Nephron (organoid): ENCODE results near the gene OR52J3.

Experiments used
- H3K27ac Mint-ChIP-seq, 3 experiments: 2 replicates each; pipeline ENCODE4 v1.8.0; 2020; ENCODE audit warnings: mixed read lengths in 3 of 3, mild to moderate bottlenecking in 2 of 3, moderate library complexity in 1 of 3
- H3K27me3 Mint-ChIP-seq: 2 replicates; pipeline ENCODE4 v1.8.0; 2021; ENCODE audit warnings: low read depth, mild to moderate bottlenecking, moderate library complexity, mixed read lengths
- H3K36me3 Mint-ChIP-seq: 2 replicates; pipeline ENCODE4 v1.8.0; 2020; ENCODE audit warnings: low read depth, mixed read lengths
- H3K4me1 Mint-ChIP-seq: 2 replicates; pipeline ENCODE4 v1.8.0; 2020; ENCODE audit warnings: mixed read lengths
- H3K4me3 Mint-ChIP-seq, 3 experiments: 2 replicates each; pipeline ENCODE4 v1.8.0; 2020; ENCODE audit warnings: mild to moderate bottlenecking in 3 of 3, mixed read lengths in 3 of 3, moderate library complexity in 2 of 3
- H3K9me3 Mint-ChIP-seq: 2 replicates; pipeline ENCODE4 v1.8.0; 2020; ENCODE audit warnings: mixed read lengths
- CTCF ChIP-seq, 3 experiments: fragments of 200-600 bp; sonication (generic); IDR thresholded peaks; one replicate each; pipeline ENCODE4 v1.5.0; 2021; ENCODE audit warnings: antibody characterized with exemption in 3 of 3; ENCODE audit not compliant: unreplicated experiment in 3 of 3

OR52J3 gene

GRCh38 chr11:5036669-5037068 lies 9.7 kb upstream of the OR52J3 start:
- H3K9me3 Mint-ChIP-seq = no peaks in the 10 kb centered on the region
- H3K4me3 Mint-ChIP-seq = no peak overlapping the region
- H3K36me3 Mint-ChIP-seq = no peaks in the 10 kb centered on the region
- TF ChIP-seq CTCF (IDR thresholded peaks at IDR 0.05; ENCODE audit: unreplicated experiment in 3 of 3) = no peak
- no peaks in the 10 kb centered on the region for H3K27me3 Mint-ChIP-seq
- H3K27ac Mint-ChIP-seq = peak overlapping the region in 1 of 3 experiments; percentile 9
- peaks cover 5% of the 10 kb centered on the region for H3K4me1 Mint-ChIP-seq

GRCh38 chr11:5037926-5038325 lies 8.4 kb upstream of the OR52J3 start:
- H3K36me3 Mint-ChIP-seq = no peaks in the 10 kb centered on the region
- no peak overlapping the region for H3K27ac Mint-ChIP-seq
- peaks cover 5% of the 10 kb centered on the region for H3K4me1 Mint-ChIP-seq
- H3K4me3 Mint-ChIP-seq = no peak overlapping the region
- no peak for TF ChIP-seq CTCF (IDR thresholded peaks at IDR 0.05; ENCODE audit: unreplicated experiment in 3 of 3)
- no peaks in the 10 kb centered on the region for H3K9me3 Mint-ChIP-seq
- no peaks in the 10 kb centered on the region for H3K27me3 Mint-ChIP-seq

GRCh38 chr11:5038341-5038740 lies 8.0 kb upstream of the OR52J3 start:
- peaks cover 5% of the 10 kb centered on the region for H3K4me1 Mint-ChIP-seq
- no peak for TF ChIP-seq CTCF (IDR thresholded peaks at IDR 0.05; ENCODE audit: unreplicated experiment in 3 of 3)
- H3K36me3 Mint-ChIP-seq = no peaks in the 10 kb centered on the region
- H3K27me3 Mint-ChIP-seq = no peaks in the 10 kb centered on the region
- H3K9me3 Mint-ChIP-seq = no peaks in the 10 kb centered on the region
- no peak overlapping the region for H3K4me3 Mint-ChIP-seq
- H3K27ac Mint-ChIP-seq = no peak overlapping the region

GRCh38 chr11:5040876-5041275 lies 5.5 kb upstream of the OR52J3 start:
- no peaks in the 10 kb centered on the region for H3K9me3 Mint-ChIP-seq
- H3K4me3 Mint-ChIP-seq = no peak overlapping the region
- no peak for TF ChIP-seq CTCF (IDR thresholded peaks at IDR 0.05; ENCODE audit: unreplicated experiment in 3 of 3)
- H3K27ac Mint-ChIP-seq = no peak overlapping the region
- H3K36me3 Mint-ChIP-seq = no peaks in the 10 kb centered on the region
- H3K27me3 Mint-ChIP-seq = no peaks in the 10 kb centered on the region
- peaks cover 5% of the 10 kb centered on the region for H3K4me1 Mint-ChIP-seq

- Mint-ChIP-seq H3K36me3 (no peaks in the 10 kb centered on the region), H3K27ac (no peak overlapping the region), H3K4me3 (no peak overlapping the region), H3K4me1 (no peaks in the 10 kb centered on the region), H3K9me3 (no peaks in the 10 kb centered on the region), H3K27me3 (no peaks in the 10 kb centered on the region)
- TF ChIP-seq CTCF (IDR thresholded peaks at IDR 0.05; ENCODE audit: unreplicated experiment in 3 of 3) = no peak
Measured at GRCh38 chr11:5042091-5042490, 4.2 kb upstream of the OR52J3 start.

GRCh38 chr11:5043380-5043779 lies 2.9 kb upstream of the OR52J3 start:
- no peak for TF ChIP-seq CTCF (IDR thresholded peaks at IDR 0.05; ENCODE audit: unreplicated experiment in 3 of 3)
- Mint-ChIP-seq H3K27me3 (no peaks in the 10 kb centered on the region), H3K4me1 (no peaks in the 10 kb centered on the region), H3K9me3 (no peaks in the 10 kb centered on the region), H3K27ac (no peak overlapping the region), H3K36me3 (no peaks in the 10 kb centered on the region), H3K4me3 (no peak overlapping the region)
